H9 (cell line): ENCODE measurements around the gene CACTIN. TPM values are rescaled to one million over a fixed set of nuclear protein-coding genes. Genes with fewer than 3 reads are reported as not detected.

Source experiments
- DNase-seq: peaks from one replicate; pipeline ENCODE4 v3.0.0-alpha.2; 2017
- H2AFZ ChIP-seq: one replicate; pipeline ENCODE4 v1.6.1; 2013; ENCODE audit warnings: mild to moderate bottlenecking, low read length, control low read depth, moderate library complexity
- H2AK5ac ChIP-seq: 2 replicates; pipeline ENCODE4 v1.6.1; 2013; ENCODE audit warnings: low read length, control low read depth, mixed read lengths; ENCODE audit not compliant: insufficient read length
- H2BK120ac ChIP-seq: one replicate; pipeline ENCODE4 v1.6.1; 2013; ENCODE audit warnings: low read depth, mild to moderate bottlenecking, low read length, control low read depth, inconsistent platforms; ENCODE audit not compliant: poor library complexity, severe bottlenecking
- H2BK12ac ChIP-seq: 2 replicates; pipeline ENCODE4 v1.6.1; 2013; ENCODE audit warnings: low read length, control low read depth, mixed read lengths, low read depth; ENCODE audit not compliant: insufficient read length
- H2BK15ac ChIP-seq: 2 replicates; pipeline ENCODE4 v1.6.1; 2013; ENCODE audit warnings: low read depth, low read length, control low read depth
- H2BK20ac ChIP-seq: one replicate; pipeline ENCODE4 v1.6.1; 2013; ENCODE audit warnings: low read depth, mild to moderate bottlenecking, low read length, control low read depth, inconsistent platforms; ENCODE audit not compliant: poor library complexity, severe bottlenecking
- H2BK5ac ChIP-seq: 2 replicates; pipeline ENCODE4 v1.6.1; 2013; ENCODE audit warnings: low read length, control low read depth, mixed read lengths; ENCODE audit not compliant: insufficient read length
- H3K14ac ChIP-seq: 2 replicates; pipeline ENCODE4 v1.6.1; 2013; ENCODE audit warnings: low read length, control low read depth; ENCODE audit not compliant: insufficient read depth
- H3K18ac ChIP-seq: 2 replicates; pipeline ENCODE4 v1.6.1; 2013; ENCODE audit warnings: low read depth, mild to moderate bottlenecking, mixed read lengths, low read length, control low read depth; ENCODE audit not compliant: insufficient read length
- H3K23ac ChIP-seq: 2 replicates; pipeline ENCODE4 v1.6.1; 2013; ENCODE audit warnings: low read length, control low read depth, mixed read lengths, low read depth; ENCODE audit not compliant: insufficient read length
- H3K23me2 ChIP-seq: 2 replicates; pipeline ENCODE4 v1.6.1; 2013; ENCODE audit warnings: low read depth, mild to moderate bottlenecking, mixed read lengths, low read length, control low read depth; ENCODE audit not compliant: insufficient read length, poor library complexity, severe bottlenecking
- H3K27ac ChIP-seq: 2 replicates; pipeline ENCODE4 v1.5.1; 2013; ENCODE audit warnings: low read length, control low read depth, mixed read lengths, low read depth; ENCODE audit not compliant: insufficient read length
- H3K27me3 ChIP-seq: 2 replicates; pipeline ENCODE4 v1.6.1; 2013; ENCODE audit warnings: low read length, control low read depth, inconsistent platforms; ENCODE audit not compliant: insufficient read depth
- H3K4ac ChIP-seq: 2 replicates; pipeline ENCODE4 v1.6.1; 2013; ENCODE audit warnings: low read depth, mild to moderate bottlenecking, control low read depth, inconsistent platforms, low read length, moderate library complexity
- H3K4me1 ChIP-seq: 2 replicates; pipeline ENCODE4 v1.6.1; 2013; ENCODE audit warnings: low read length, control low read depth, inconsistent platforms; ENCODE audit not compliant: insufficient read depth
- H3K4me2 ChIP-seq: 2 replicates; pipeline ENCODE4 v1.6.1; 2013; ENCODE audit warnings: low read length, control low read depth, mixed read lengths; ENCODE audit not compliant: insufficient read length, insufficient read depth
- H3K56ac ChIP-seq: 2 replicates; pipeline ENCODE4 v1.6.1; 2013; ENCODE audit warnings: low read depth, mild to moderate bottlenecking, mixed read lengths, low read length, control low read depth; ENCODE audit not compliant: insufficient read length
- H3K79me1 ChIP-seq: 2 replicates; pipeline ENCODE4 v1.6.1; 2013; ENCODE audit warnings: low read depth, mild to moderate bottlenecking, moderate library complexity, low read length, control low read depth, inconsistent platforms; ENCODE audit not compliant: insufficient read depth, poor library complexity, severe bottlenecking
- H3K79me2 ChIP-seq: 2 replicates; pipeline ENCODE4 v1.6.1; 2013; ENCODE audit warnings: low read length, control low read depth, inconsistent platforms; ENCODE audit not compliant: insufficient read depth
- H3K9ac ChIP-seq: 2 replicates; pipeline ENCODE4 v1.6.1; 2013; ENCODE audit warnings: low read length, control low read depth, mixed read lengths; ENCODE audit not compliant: insufficient read length; ENCODE audit errors: extremely low read depth
- H3K9me3 ChIP-seq: one replicate; pipeline ENCODE4 v1.6.1; 2013; ENCODE audit warnings: low read depth, low read length, inconsistent platforms; ENCODE audit not compliant: control insufficient read depth
- H3T11ph ChIP-seq: one replicate; pipeline ENCODE4 v1.6.1; 2013; ENCODE audit warnings: mild to moderate bottlenecking, low read length, control low read depth, inconsistent platforms
- H4K20me1 ChIP-seq: one replicate; pipeline ENCODE4 v1.6.1; 2013; ENCODE audit not compliant: control insufficient read depth, insufficient read length, insufficient read depth
- H4K5ac ChIP-seq: 2 replicates; pipeline ENCODE4 v1.6.1; 2013; ENCODE audit warnings: low read depth, mild to moderate bottlenecking, mixed read lengths, low read length, control low read depth; ENCODE audit not compliant: insufficient read length
- H4K8ac ChIP-seq: replicated peaks from 2 replicates; pipeline ENCODE4 v1.6.1; 2013; ENCODE audit warnings: low read length, control low read depth, mixed read lengths, low read depth; ENCODE audit not compliant: insufficient read length
- H4K91ac ChIP-seq: 2 replicates; pipeline ENCODE4 v1.6.1; 2013; ENCODE audit warnings: low read depth, mild to moderate bottlenecking, moderate library complexity, mixed read lengths, low read length, control low read depth; ENCODE audit not compliant: insufficient read length
- H3K27ac Mint-ChIP-seq, 3 experiments: 2 replicates in 2 of 3; 3 replicates in 1 of 3; pipeline ENCODE4 v1.8.0; 2020 to 2021; ENCODE audit warnings: mixed read lengths in 3 of 3, mild to moderate bottlenecking in 1 of 3, moderate library complexity in 1 of 3
- H3K27me3 Mint-ChIP-seq: 2 replicates; pipeline ENCODE4 v1.8.0; 2021; ENCODE audit warnings: low read depth, mild to moderate bottlenecking, moderate library complexity, mixed read lengths
- H3K36me3 Mint-ChIP-seq, 3 experiments: 2 replicates in 2 of 3; 3 replicates in 1 of 3; pipeline ENCODE4 v1.8.0; 2020 to 2021; ENCODE audit warnings: low read depth in 3 of 3, mixed read lengths in 3 of 3; ENCODE audit not compliant: insufficient read depth in 1 of 3
- H3K4me1 Mint-ChIP-seq, 2 experiments: 2 replicates each; pipeline ENCODE4 v1.8.0; 2020; ENCODE audit warnings: mixed read lengths in 2 of 2
- H3K4me3 Mint-ChIP-seq, 2 experiments: 2 replicates in 1 of 2; 3 replicates in 1 of 2; pipeline ENCODE4 v1.8.0; 2020 to 2021; ENCODE audit warnings: mild to moderate bottlenecking in 2 of 2, mixed read lengths in 2 of 2, moderate library complexity in 1 of 2
- H3K9me3 Mint-ChIP-seq, 2 experiments: 2 replicates in 1 of 2; 3 replicates in 1 of 2; pipeline ENCODE4 v1.8.0; 2020; ENCODE audit warnings: mild to moderate bottlenecking in 2 of 2, mixed read lengths in 2 of 2, moderate library complexity in 1 of 2
- CTCF ChIP-seq: fragments of 200-600 bp; sonication (generic); conservative IDR thresholded peaks from 3 replicates; pipeline ENCODE4 v1.8.0; 2021; ENCODE audit warnings: antibody characterized with exemption, mild to moderate bottlenecking
- WGBS: extraction: QIAGEN DNeasy Blood & Tissue Kit; methylation state at CpG from one replicate; pipeline ENCODE4 v1.1.7; 2013; ENCODE audit warnings: missing lambda C conversion rate, low lambda C conversion rate, mixed read lengths; ENCODE audit not compliant: insufficient read length; ENCODE audit errors: extremely low coverage; 5-methylcytosine and 5-hydroxymethylcytosine counted together
- total RNA-seq: library from RNA; stranded (reverse); gene quantifications from 2 replicates; pipeline ENCODE4 v1.2.1, GENCODE V29; 2021

Gene CACTIN
- total RNA-seq, 1 experiment from 2014 or later, result 37.3 TPM

- no peaks in the 10 kb centered on the region for H3K27me3 ChIP-seq
- H3T11ph ChIP-seq, result no peak overlapping the region
- no peaks in the 10 kb centered on the region for H3K27me3 Mint-ChIP-seq
- H3K56ac ChIP-seq, result no peak overlapping the region
- H3K18ac ChIP-seq, result no peak overlapping the region
- no peak overlapping the region for H3K23ac ChIP-seq
- no peak overlapping the region for H2AFZ ChIP-seq
- no peaks in the 10 kb centered on the region for H3K23me2 ChIP-seq
- H3K9me3 Mint-ChIP-seq, result no peaks in the 10 kb centered on the region
- no peak overlapping the region for H3K14ac ChIP-seq
- H4K5ac ChIP-seq, result no peak overlapping the region
- no peak overlapping the region for H3K4me3 Mint-ChIP-seq
- no peak overlapping the region for H2AK5ac ChIP-seq
- no peaks in the 10 kb centered on the region for H3K4me1 Mint-ChIP-seq
- H4K8ac ChIP-seq, result no peak overlapping the region
- no peak overlapping the region for H2BK15ac ChIP-seq
- no peaks in the 10 kb centered on the region for H3K79me1 ChIP-seq
- H3K9ac ChIP-seq, result no peak overlapping the region
- H3K36me3 Mint-ChIP-seq, result peaks cover 7 to 25% (median 20%) of the 10 kb centered on the region in 3 experiments; a peak in 6 of 7 replicates
- no peak overlapping the region for H2BK120ac ChIP-seq
- no peak overlapping the region for H3K4ac ChIP-seq
- no peaks in the 10 kb centered on the region for H4K20me1 ChIP-seq
- H2BK5ac ChIP-seq, result no peak overlapping the region
- no peaks in the 10 kb centered on the region for H3K4me1 ChIP-seq
- H3K9me3 ChIP-seq, result no peaks in the 10 kb centered on the region
- no peak for TF ChIP-seq CTCF
- H3K27ac ChIP-seq, result no peak overlapping the region
- H2BK12ac ChIP-seq, result no peak overlapping the region
- no peak overlapping the region for H3K27ac Mint-ChIP-seq
- DNase-seq, result no peak
- H3K79me2 ChIP-seq, result no peaks in the 10 kb centered on the region
- H2BK20ac ChIP-seq, result no peak overlapping the region
- WGBS, result no CpG with 5 or more reads among the region's 19 CpGs
- H3K4me2 ChIP-seq, result no peak overlapping the region
- no peak overlapping the region for H4K91ac ChIP-seq
Measured at GRCh38 chr19:3644351-3645066, 17.9 kb upstream of the CACTIN start.
